Vagina (tissue), 2 donors: ENCODE measurements around the gene OR2Y1. TPM values are rescaled to one million over a fixed set of nuclear protein-coding genes. Genes with fewer than 3 reads are reported as not detected.
A peak's percentile ranks its signal among the peaks of the same experiment; 100 is the strongest.
"Not testable (repeated sequence)": the region's sequence is repeated elsewhere in the genome, so short reads cannot be mapped to it uniquely, and the experiment has no call there.

Experiments used
- DNase-seq, 2 donors: peaks; one replicate each; pipeline ENCODE4 v3.0.0-alpha.2; 2017; ENCODE audit errors: extremely low spot score in 2 of 2
- H3K27ac ChIP-seq: fragments of 200-600 bp; sonication (generic); one replicate; pipeline ENCODE4 v1.5.1; 2019
- H3K27me3 ChIP-seq: fragments of 200-600 bp; sonication (generic); one replicate; pipeline ENCODE4 v1.5.1; 2019
- H3K36me3 ChIP-seq, 2 donors: fragments of 200-600 bp; sonication (generic); one replicate each; pipeline ENCODE4 v1.5.1; 2017 to 2019
- H3K4me1 ChIP-seq: fragments of 200-600 bp; sonication (generic); one replicate; pipeline ENCODE4 v1.5.1; 2019
- H3K4me3 ChIP-seq, 2 donors: fragments of 200-600 bp; sonication (generic); 1 replicate in 1 of 2; 2 replicates in 1 of 2; pipeline ENCODE4 v1.5.1; 2016 to 2019
- H3K9me3 ChIP-seq: fragments of 200-600 bp; sonication (generic); one replicate; pipeline ENCODE4 v1.5.1; 2019
- CTCF ChIP-seq, 3 experiments: fragments of 450-650 bp in 2 of 3; fragments of 200-600 bp in 1 of 3; sonication (generic) in 1 of 3; IDR thresholded peaks; one replicate each; pipeline ENCODE4 v1.5.1; 2017 to 2019; ENCODE audit warnings: antibody characterized with exemption in 3 of 3, mild to moderate bottlenecking in 2 of 3, moderate library complexity in 2 of 3
- POLR2A ChIP-seq, 2 donors: fragments of 450-650 bp; IDR thresholded peaks; one replicate each; pipeline ENCODE4 v1.6.1; 2017; ENCODE audit warnings: antibody characterized with exemption in 2 of 2, mild to moderate bottlenecking in 2 of 2, moderate library complexity in 2 of 2
- POLR2AphosphoS5 ChIP-seq, 2 donors: sonication (generic); formaldehyde crosslinking; IDR thresholded peaks; one replicate each; pipeline ENCODE4 v1.9.0; 2017; ENCODE audit warnings: antibody characterized with exemption in 2 of 2, mild to moderate bottlenecking in 2 of 2, low read depth in 1 of 2; ENCODE audit not compliant: insufficient read depth in 1 of 2
- intact Hi-C: fragments of 100-400 bp; cut with DNase I; formaldehyde crosslinking; loops from one replicate; pipeline ENCODE4 v1.15.1; 2023
- total RNA-seq: library from RNA; depleted of rRNA; stranded (reverse); fragments of >200 nt; gene quantifications from one replicate; pipeline ENCODE4 v1.2.3, GENCODE V29; 2016

Gene OR2Y1, protein sequence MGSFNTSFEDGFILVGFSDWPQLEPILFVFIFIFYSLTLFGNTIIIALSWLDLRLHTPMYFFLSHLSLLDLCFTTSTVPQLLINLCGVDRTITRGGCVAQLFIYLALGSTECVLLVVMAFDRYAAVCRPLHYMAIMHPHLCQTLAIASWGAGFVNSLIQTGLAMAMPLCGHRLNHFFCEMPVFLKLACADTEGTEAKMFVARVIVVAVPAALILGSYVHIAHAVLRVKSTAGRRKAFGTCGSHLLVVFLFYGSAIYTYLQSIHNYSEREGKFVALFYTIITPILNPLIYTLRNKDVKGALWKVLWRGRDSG
- total RNA-seq: not detected

DNA sequence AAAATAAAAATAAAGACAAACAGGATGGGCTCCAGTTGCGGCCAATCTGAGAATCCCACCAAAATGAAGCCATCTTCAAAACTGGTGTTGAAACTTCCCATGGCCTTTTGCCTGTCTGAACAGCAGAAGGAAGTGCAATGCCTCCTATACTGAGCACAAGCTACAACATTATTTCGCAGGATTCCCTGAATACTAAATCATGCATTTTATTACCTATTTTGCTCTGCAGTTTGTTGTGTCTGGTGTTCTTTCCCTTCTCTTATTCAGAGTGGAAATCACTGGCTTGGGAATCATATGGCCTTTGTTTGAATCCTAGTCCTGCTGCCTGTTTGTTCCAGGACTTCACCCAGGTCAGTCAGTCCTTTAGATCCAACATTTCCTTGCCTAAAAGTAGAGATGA is at the start of gene OR2Y1:
Gene OR2Y1 (minus strand): TSS at position 101 of the 400 bp plus-strand sequence. CDS start 0 bp downstream, at position 101.
- DNase-seq: no peak
- TF ChIP-seq POLR2AphosphoS5 (IDR thresholded peaks at IDR 0.05; ENCODE audit: insufficient read depth in 1 of 2, low read depth in 1 of 2): no peak
- no peak for TF ChIP-seq POLR2A (IDR thresholded peaks at IDR 0.05)
- no peak for TF ChIP-seq CTCF (IDR thresholded peaks at IDR 0.05)
- Histone ChIP-seq H3K27me3 (no peaks in the 10 kb centered on the region), H3K36me3 (no peaks in the 10 kb centered on the region), H3K27ac (no peak within 1 kb of the TSS), H3K4me3 (no peak within 1 kb of the TSS), H3K9me3 (no peaks in the 10 kb centered on the region), H3K4me1 (no peaks in the 10 kb centered on the region)
- intact Hi-C loops: no loop called here

- H3K36me3 ChIP-seq: peaks cover 0 to 36% of the 10 kb centered on the region in 2 donors
- H3K4me3 ChIP-seq, H3K9me3 ChIP-seq, H3K27me3 ChIP-seq, H3K27ac ChIP-seq: not testable (repeated sequence)
- intact Hi-C loops: loop anchor here (5.0 kb wide), 1 partner anchor 73 kb away; the partner anchor contains the start of gene ZFP62
- DNase-seq: peak in 1 of 2 donors; percentile 25
- peaks cover 50% of the 10 kb centered on the region for H3K4me1 ChIP-seq
Measured at GRCh38 chr5:180788651-180789410, 49.0 kb upstream of the OR2Y1 start.

DNA sequence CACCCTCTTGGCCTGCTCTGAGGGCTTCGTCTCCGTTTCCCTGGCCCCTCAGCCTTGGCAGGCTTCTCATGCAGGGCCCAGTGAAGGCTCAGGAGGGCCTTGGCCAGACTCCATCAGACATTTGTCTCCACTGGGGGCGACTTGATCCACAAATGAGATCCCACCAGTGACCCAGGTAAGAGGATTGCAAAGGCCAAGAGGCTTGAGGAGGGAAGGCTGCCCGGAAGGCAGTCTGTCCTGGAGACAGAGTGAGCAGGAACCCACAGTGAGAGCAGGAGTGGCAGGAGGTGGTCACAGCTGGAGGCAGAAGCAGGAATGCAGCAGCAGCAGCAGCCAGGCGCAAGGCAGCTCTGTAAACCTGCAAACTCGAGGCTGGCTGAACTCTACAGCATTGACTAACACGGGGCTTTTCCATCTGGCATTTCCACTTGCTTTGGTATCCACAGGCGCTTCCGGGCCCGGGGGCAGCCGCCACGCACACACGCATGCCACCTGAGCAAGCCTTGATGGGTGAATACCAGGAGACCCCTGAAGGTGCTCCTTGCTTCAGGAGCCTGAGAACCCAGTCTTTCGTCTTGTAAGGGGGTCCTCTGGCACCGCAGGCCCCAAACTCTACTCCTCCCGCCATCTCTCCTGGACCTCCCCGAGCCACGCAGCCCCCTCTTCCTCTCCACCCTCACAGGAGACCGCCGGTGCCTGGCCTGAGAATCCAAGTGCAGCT is 48.0 kb upstream of the OR2Y1 start:
- peak in 1 of 2 donors; percentile 70 for DNase-seq
- no peak for TF ChIP-seq POLR2AphosphoS5 (IDR thresholded peaks at IDR 0.05; ENCODE audit: insufficient read depth in 1 of 2, low read depth in 1 of 2)
- TF ChIP-seq CTCF (IDR thresholded peaks at IDR 0.05): no peak
- no peak for TF ChIP-seq POLR2A (IDR thresholded peaks at IDR 0.05)
- intact Hi-C loops: loop anchor here (5.0 kb wide), 1 partner anchor 74 kb away; the partner anchor contains the start of gene ZFP62
- no peak overlapping the region for H3K4me3 ChIP-seq
- no peaks in the 10 kb centered on the region for H3K27me3 ChIP-seq
- H3K27ac ChIP-seq: no peak overlapping the region
- peaks cover 0 to 33% of the 10 kb centered on the region in 2 donors for H3K36me3 ChIP-seq
- peaks cover 50% of the 10 kb centered on the region for H3K4me1 ChIP-seq
- no peaks in the 10 kb centered on the region for H3K9me3 ChIP-seq

GRCh38 chr5:180786531-180787398 is 46.9 kb upstream of the OR2Y1 start:
- Histone ChIP-seq H3K27me3 (no peaks in the 10 kb centered on the region), H3K4me3 (no peak overlapping the region)
- intact Hi-C loops: loop anchor here (5.0 kb wide), 1 partner anchor 76 kb away; the partner anchor contains the start of gene ZFP62

More at GRCh38 chr5:180786531-180787398, 46.9 kb upstream of the OR2Y1 start:
- peaks cover 0 to 22% of the 10 kb centered on the region in 2 donors for H3K36me3 ChIP-seq
- peak overlapping the region; percentile 81 for H3K27ac ChIP-seq
- peaks cover 50% of the 10 kb centered on the region for H3K4me1 ChIP-seq
- H3K9me3 ChIP-seq: no peaks in the 10 kb centered on the region
- TF ChIP-seq POLR2AphosphoS5 (IDR thresholded peaks at IDR 0.05; ENCODE audit: insufficient read depth in 1 of 2, low read depth in 1 of 2): peak in 1 of 2 donors; percentile 15
- no peak for TF ChIP-seq CTCF (IDR thresholded peaks at IDR 0.05)
- DNase-seq: peak in 1 of 2 donors; percentile 82
